GM12878 (cell line): ENCODE results near the gene FGF12. TPM values are rescaled to one million over a fixed set of nuclear protein-coding genes. Genes with fewer than 3 reads are reported as not detected.
A peak's percentile ranks its signal among the peaks of the same experiment; 100 is the strongest.

Experiments
- ATAC-seq: fragments of 200-7000 bp; cut with Tn5 transposase; 3 replicates; pipeline ENCODE4 v1.9.1; 2020; ENCODE audit warnings: mild to moderate bottlenecking, moderate library complexity
- BruUV-seq: library from RNA; stranded (reverse); fragments of 400-500 nt; replicated peaks from 2 replicates; lab custom pipeline; 2021; lab: Mats Ljungman, UMichigan
- CTCF ChIA-PET: fragments of 300-600 bp; sonication (Branson Sonifier 250); formaldehyde crosslinking; extraction: SDS; loops from one replicate; lab custom pipeline; 2021; ENCODE audit warnings: inconsistent platforms; lab: Yijun Ruan, JAX
- POLR2A ChIA-PET: fragments of 350-600 bp; formaldehyde crosslinking; extraction: SDS; loops from one replicate; lab custom pipeline; 2021; ENCODE audit warnings: inconsistent platforms; lab: Charles Lee
- RAD21 ChIA-PET: fragments of 300-600 bp; sonication (Branson Sonifier 250); formaldehyde crosslinking; loops from one replicate; lab custom pipeline; 2023; ENCODE audit warnings: antibody characterized with exemption; ENCODE audit not compliant: unreplicated experiment; lab: Charles Lee
- SMC1A ChIA-PET: fragments of 300-600 bp; sonication (Branson Sonifier 250); formaldehyde crosslinking; loops from one replicate; lab custom pipeline; 2023; ENCODE audit not compliant: unreplicated experiment, uncharacterized antibody; lab: Charles Lee
- DNase-seq: peaks from one replicate; pipeline ENCODE4 v3.0.0-alpha.2; 2011; ENCODE audit warnings: low read depth, low spot score
- FAIRE-seq: peaks from 3 replicates; lab custom pipeline; 2011; peaks lifted over from hg19 to GRCh38; lab: Jason Lieb, UNC
- H2AFZ ChIP-seq: 2 replicates; pipeline ENCODE4 v1.6.0; 2011; ENCODE audit warnings: low read depth, low read length, control low read depth; ENCODE audit not compliant: control insufficient read depth
- H3K27ac ChIP-seq: 2 replicates; pipeline ENCODE4 v1.5.1; 2011; ENCODE audit warnings: control low read depth; ENCODE audit not compliant: control insufficient read depth, insufficient read depth
- H3K27me3 ChIP-seq, 2 experiments: replicated peaks in 1 of 2; 2 replicates each; pipeline versions ENCODE4 v1.6.0 to v1.6.1; 2011; ENCODE audit warnings: low read length in 1 of 2; ENCODE audit not compliant: control insufficient read depth in 2 of 2, insufficient read depth in 2 of 2
- H3K36me3 ChIP-seq, 2 experiments: 2 replicates each; pipeline ENCODE4 v1.5.1; 2011; ENCODE audit warnings: low read length in 1 of 2; ENCODE audit not compliant: control insufficient read depth in 2 of 2, insufficient read depth in 2 of 2
- H3K4me1 ChIP-seq: 2 replicates; pipeline ENCODE4 v1.6.1; 2011; ENCODE audit warnings: mild to moderate bottlenecking, low read length, moderate library complexity, mixed read lengths; ENCODE audit not compliant: control insufficient read depth, insufficient read depth
- H3K4me2 ChIP-seq: 2 replicates; pipeline ENCODE4 v1.6.0; 2011; ENCODE audit warnings: control low read depth; ENCODE audit not compliant: control insufficient read depth, insufficient read depth
- H3K4me3 ChIP-seq: fragments of 200-600 bp; sonication (generic); 2 replicates; pipeline ENCODE4 v1.5.1; 2016
- H3K79me2 ChIP-seq: 2 replicates; pipeline ENCODE4 v1.6.0; 2011; ENCODE audit warnings: low read length; ENCODE audit not compliant: control insufficient read depth, insufficient read depth
- H3K9ac ChIP-seq: 2 replicates; pipeline ENCODE4 v1.8.0; 2011; ENCODE audit warnings: low read length, control low read depth, mixed read lengths; ENCODE audit not compliant: control insufficient read depth, insufficient read depth
- H3K9me3 ChIP-seq: replicated peaks from 3 replicates; pipeline ENCODE4 v1.5.1; 2011; ENCODE audit warnings: mild to moderate bottlenecking, low read length; ENCODE audit not compliant: control insufficient read depth, insufficient read depth
- H4K20me1 ChIP-seq: 2 replicates; pipeline ENCODE4 v1.6.0; 2011; ENCODE audit not compliant: control insufficient read depth, insufficient read depth
- CTCF ChIP-seq, 3 experiments: IDR thresholded peaks in 2 of 3; conservative IDR thresholded peaks in 1 of 3; 2 replicates each; pipeline ENCODE4 v1.5.1; 2011; ENCODE audit warnings: low read depth in 3 of 3, low read length in 3 of 3, mild to moderate bottlenecking in 3 of 3, control low read depth in 2 of 3, moderate library complexity in 2 of 3, inconsistent platforms in 1 of 3, mixed read lengths in 1 of 3; ENCODE audit not compliant: control insufficient read depth in 2 of 3, insufficient read depth in 1 of 3; ENCODE audit errors: extremely low read depth in 1 of 3
- E2F4 ChIP-seq: IDR thresholded peaks from 2 replicates; pipeline ENCODE4 v1.6.1; 2012; ENCODE audit warnings: low read depth, low read length, improper control_type of control experiment
- FOS ChIP-seq: IDR thresholded peaks from 3 replicates; pipeline ENCODE4 v1.6.1; 2011; ENCODE audit warnings: borderline replicate concordance; ENCODE audit not compliant: insufficient read length; ENCODE audit errors: extremely low read depth
- PAX5 ChIP-seq: IDR thresholded peaks from 2 replicates; pipeline ENCODE4 v1.6.1; 2011; ENCODE audit warnings: low read depth, low read length, borderline replicate concordance
- RAD21 ChIP-seq: IDR thresholded peaks from 2 replicates; pipeline ENCODE4 v1.6.1; 2011; ENCODE audit warnings: mild to moderate bottlenecking, low read depth, low read length, moderate library complexity; ENCODE audit not compliant: insufficient read depth
- RUNX3 ChIP-seq: IDR thresholded peaks from 2 replicates; pipeline ENCODE4 v1.6.1; 2012; ENCODE audit warnings: low read length, inconsistent platforms
- SMC3 ChIP-seq: IDR thresholded peaks from 2 replicates; pipeline ENCODE4 v1.6.1; 2011; ENCODE audit warnings: low read length, improper control_type of control experiment, borderline replicate concordance
- TBL1XR1 ChIP-seq: IDR thresholded peaks from 2 replicates; pipeline ENCODE4 v1.6.1; 2012; ENCODE audit warnings: low read depth, low read length, improper control_type of control experiment
- YY1 ChIP-seq: IDR thresholded peaks from 2 replicates; pipeline ENCODE4 v1.6.1; 2011; ENCODE audit warnings: low read depth, mild to moderate bottlenecking, low read length
- WGBS: methylation state at CpG from one replicate; pipeline ENCODE4 v1.1.6; 2016; ENCODE audit warnings: low lambda C conversion rate; ENCODE audit not compliant: insufficient replicate concordance, insufficient coverage; ENCODE audit errors: missing lambda C conversion rate; 5-methylcytosine and 5-hydroxymethylcytosine counted together
- in situ Hi-C: fragments of 300-500 bp; cut with MboI; formaldehyde crosslinking; loops from 9 replicates; pipeline ENCODE4 v1.14.3; 2018; ENCODE audit warnings: mixed read lengths
- intact Hi-C: fragments of 100-400 bp; cut with micrococcal nuclease; formaldehyde crosslinking; loops from one replicate; pipeline ENCODE4 v1.14.2; 2022; ENCODE audit not compliant: unreplicated experiment
- polyA plus RNA-seq, 11 experiments: library from polyadenylated mRNA; depleted of rRNA in 4 of 11; unstranded in 6 of 11; stranded (reverse) in 5 of 11; fragments of >200 nt; fragmentation: Nextera tagmentation in 4 of 11; fragmentation: Illumina TruSeq in 1 of 11; extraction: Ambion mirVana in 4 of 11; extraction: Trizol in 1 of 11; gene quantifications; 1 replicate in 1 of 11; 2 replicates in 10 of 11; pipeline versions ENCODE4 v1.2.1 to v1.2.3, GENCODE V29; 2011 to 2016; ENCODE audit warnings: inconsistent platforms in 2 of 11, missing spikeins in 2 of 11, low read depth in 1 of 11
- total RNA-seq, 4 experiments: library from RNA; depleted of rRNA in 3 of 4; stranded (reverse); fragments of >200 nt in 3 of 4; fragmentation: Illumina TruSeq in 1 of 4; extraction: Trizol in 1 of 4; gene quantifications; 2 replicates each; pipeline versions ENCODE4 v1.2.1 to v1.2.3, GENCODE V29; 2013 to 2021
- TF ChIP-seq, protein P1 (sequence below): IDR thresholded peaks from 2 replicates; pipeline ENCODE4 v1.6.1; 2012; ENCODE audit warnings: low read depth, low read length, improper control_type of control experiment

The FGF12 gene
- total and polyA plus RNA-seq, 10 of the 15 experiments (the other 5 are each of a cell fraction or from before 2014, with no cell fraction given), result 0.03 to 0.43 (median 0.13) TPM; not detected in 7

GRCh38 chr3:192444096-192444790, 283.1 kb downstream of the FGF12 start:
- ChIA-PET SMC1A (interaction anchor here (0.6 to 4.1 kb wide), 24 partner anchors 9 to 1632 kb away, joined by 3 to 23 read pairs (median 4); no protein-coding TSS in a partner anchor), CTCF (interaction anchor here (0.7 to 3.8 kb wide), 65 partner anchors 8 to 1630 kb away, joined by 3 to 45 read pairs (median 3); no protein-coding TSS in a partner anchor), RAD21 (interaction anchor here (0.6 to 2.5 kb wide), 18 partner anchors 9 to 1632 kb away, joined by 3 to 17 read pairs (median 4); no protein-coding TSS in a partner anchor), POLR2A (interaction anchor here (0.6 kb wide), 1 partner anchor 79 kb away, joined by 3 read pairs; no protein-coding TSS in a partner anchor)
- peak; percentile 99 for TF ChIP-seq RAD21
- no peak for TF ChIP-seq TBL1XR1
- TF ChIP-seq FOS, result no peak
- TF ChIP-seq PAX5, result no peak
- peak; percentile 96 to 99 (median 98); a peak in 5 of 6 replicates for TF ChIP-seq CTCF (IDR thresholded peaks at IDR 0.05 in 2 of 3, conservative IDR thresholded peaks at IDR 0.05 in 1 of 3; ENCODE audit: control insufficient read depth in 2 of 3, extremely low read depth in 1 of 3, insufficient read depth in 1 of 3, low read depth in 3 of 3, low read length in 3 of 3)
- TF ChIP-seq YY1, result peak; percentile 64; the same call in 1 of the 2 replicates
- no peak for TF ChIP-seq RUNX3
- peak; percentile 72 for TF ChIP-seq SMC3
- TF ChIP-seq E2F4, result no peak
- TF ChIP-seq, protein P1, sequence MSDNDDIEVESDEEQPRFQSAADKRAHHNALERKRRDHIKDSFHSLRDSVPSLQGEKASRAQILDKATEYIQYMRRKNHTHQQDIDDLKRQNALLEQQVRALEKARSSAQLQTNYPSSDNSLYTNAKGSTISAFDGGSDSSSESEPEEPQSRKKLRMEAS, result no peak
- in situ Hi-C loops, result loop anchor here (5.0 to 25.0 kb wide), 2 partner anchors 257 to 1027 kb away; no protein-coding TSS in a partner anchor
- Histone ChIP-seq H3K4me1 (no peaks in the 10 kb centered on the region), H3K4me3 (no peak overlapping the region), H3K27ac (no peak overlapping the region), H3K9ac (no peak overlapping the region), H2AFZ (no peak overlapping the region), H3K79me2 (no peaks in the 10 kb centered on the region), H4K20me1 (no peaks in the 10 kb centered on the region), H3K9me3 (no peaks in the 10 kb centered on the region), H3K27me3 (no peaks in the 10 kb centered on the region), H3K4me2 (no peak overlapping the region), H3K36me3 (no peaks in the 10 kb centered on the region)
- BruUV-seq, result no TSS peak
- intact Hi-C loops, result loop anchor here (1.0 to 10.0 kb wide), 3 partner anchors 256 to 1027 kb away; no protein-coding TSS in a partner anchor
- 6% methylated on average over 12 of the region's 12 CpGs for WGBS
- DNase-seq (peak; percentile 4), FAIRE-seq (peak; percentile 84), ATAC-seq (peak; percentile 95)
